NCI-H2029 treated with DMSO at 0.1 percent for 48 hours (cell line): ENCODE results near the gene FAM107B.
"Not testable (repeated sequence)": the region's sequence is repeated elsewhere in the genome, so short reads cannot be mapped to it uniquely, and the experiment has no call there.

ENCODE experiments used
- DNase-seq: peaks from one replicate; lab custom pipeline; 2025; lab: John Stamatoyannopoulos, UW

Gene FAM107B

DNA sequence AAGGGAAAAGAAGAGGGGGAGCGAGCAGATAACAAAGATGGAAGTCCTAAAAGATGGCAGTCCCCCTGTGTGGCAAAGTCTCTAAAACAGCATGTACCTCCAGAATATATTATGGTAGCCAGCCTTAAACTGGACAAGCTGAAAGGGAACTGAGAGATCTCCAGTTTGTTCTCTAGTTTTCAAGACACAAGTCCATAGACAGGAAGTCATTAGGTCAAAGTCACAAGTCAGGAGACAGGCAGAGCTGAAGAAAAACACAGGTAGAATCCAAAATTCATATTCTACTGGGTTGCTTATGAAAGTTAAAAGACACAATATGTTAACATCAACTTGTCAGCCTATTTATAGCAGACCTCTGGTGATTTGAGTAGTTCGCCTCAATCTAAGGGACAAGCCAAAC lies 38.7 kb downstream of the FAM107B start:
- DNase-seq: no peak

DNA sequence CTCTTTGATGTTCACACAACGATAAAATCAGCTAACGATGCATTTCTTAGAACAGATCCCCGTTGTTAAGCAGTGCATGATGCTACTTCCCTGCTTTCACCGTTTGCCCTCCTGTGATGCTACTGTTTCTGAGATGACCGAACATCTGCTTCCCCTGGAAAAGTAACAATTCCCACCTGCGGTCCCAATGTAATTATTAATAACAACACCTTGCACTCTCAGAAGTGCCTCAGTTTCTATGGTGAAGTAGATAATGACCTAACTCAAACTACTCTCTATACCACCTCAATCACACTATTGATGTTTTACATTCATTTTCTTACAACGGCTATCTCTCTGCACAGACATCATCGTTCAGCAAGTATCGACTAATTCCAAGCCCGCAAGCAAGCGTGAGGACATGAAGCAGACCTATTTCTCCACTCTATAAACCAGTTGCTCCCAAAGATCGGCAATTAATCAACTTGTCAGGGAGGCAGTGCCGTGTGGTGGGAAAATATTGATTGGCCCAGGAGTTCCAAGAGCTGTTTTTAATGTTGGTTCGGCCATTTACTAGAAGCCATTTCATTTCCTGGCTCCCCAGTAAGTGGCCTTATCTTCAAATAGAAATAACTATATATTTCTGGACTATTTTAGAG lies 42.7 kb downstream of the FAM107B start:
- DNase-seq: no peak

DNA sequence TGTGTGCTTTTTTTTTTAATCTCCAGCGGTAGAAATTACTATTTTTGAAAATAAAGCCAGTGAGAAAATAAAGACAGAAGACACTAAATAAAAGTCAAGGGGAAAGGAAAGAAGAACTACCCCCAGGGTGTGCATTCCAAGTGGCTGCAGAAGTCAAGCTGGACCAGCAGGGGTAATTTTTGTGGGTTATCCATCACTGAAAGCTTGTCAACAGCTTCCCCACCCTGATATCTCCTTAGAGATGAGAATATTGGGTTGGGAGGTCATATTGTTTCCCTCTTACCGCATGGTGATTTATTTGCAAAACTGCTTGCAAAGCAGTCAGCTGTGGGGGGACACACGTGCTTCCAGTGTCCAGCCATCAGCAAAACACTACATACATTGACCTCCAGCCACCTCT lies 46.4 kb downstream of the FAM107B start:
- no peak for DNase-seq

DNA sequence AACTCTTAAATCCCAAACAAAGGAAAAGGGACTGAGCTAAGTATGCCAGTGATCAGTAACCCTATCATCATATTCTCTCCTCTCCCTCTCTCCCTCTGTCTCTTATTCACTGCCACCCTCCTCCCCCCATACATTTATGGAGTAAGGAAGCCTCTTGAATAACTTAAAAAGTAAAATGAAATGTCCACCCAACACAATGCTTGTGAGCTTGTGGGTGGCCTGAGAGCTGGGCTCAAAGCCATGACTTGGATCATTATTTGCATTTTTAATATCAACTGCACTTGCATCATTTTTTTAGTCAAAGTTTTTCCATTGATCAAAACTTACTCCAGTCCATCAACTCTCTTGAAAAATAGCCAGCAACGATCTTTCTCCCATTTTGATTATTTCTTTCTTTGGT lies 46.8 kb downstream of the FAM107B start:
- DNase-seq: no peak

DNA sequence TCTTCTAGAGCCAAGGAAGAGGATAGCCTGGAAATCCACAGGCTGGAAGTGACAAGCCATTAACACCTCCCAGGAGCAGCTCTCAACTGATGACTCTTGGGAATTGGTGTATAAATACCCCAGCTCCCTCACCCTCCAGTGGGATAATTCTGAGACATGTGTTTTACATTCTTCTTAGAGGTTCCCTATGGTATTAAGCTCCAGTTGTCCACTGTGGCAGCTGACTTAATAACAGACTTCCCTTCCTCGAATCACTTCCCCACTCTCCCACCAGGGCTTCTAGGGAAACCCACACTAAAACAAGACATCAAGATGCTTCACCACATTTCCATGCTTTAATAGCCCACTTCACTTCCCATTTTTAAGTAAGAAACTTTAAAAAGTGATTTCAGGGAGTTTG lies 47.2 kb downstream of the FAM107B start:
- no peak for DNase-seq

DNA sequence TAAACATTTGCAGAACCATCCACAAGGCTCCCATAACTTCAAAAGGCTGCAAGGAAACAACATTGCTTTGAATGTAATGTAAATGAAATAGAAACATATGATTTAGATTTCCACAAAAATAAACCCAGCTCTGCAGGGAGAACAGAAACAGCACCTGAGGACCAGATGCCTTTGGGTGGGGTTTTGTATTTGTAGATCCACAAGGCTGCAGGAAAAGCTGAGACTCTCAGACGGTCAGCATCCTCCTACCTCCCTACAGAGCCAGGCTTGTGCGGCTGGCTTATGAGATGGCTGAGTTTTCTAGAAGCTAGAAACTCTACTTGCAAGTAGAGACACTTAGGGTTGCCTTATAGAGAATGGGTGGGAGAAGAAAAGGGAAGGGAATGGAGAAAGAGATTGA lies 49.8 kb downstream of the FAM107B start:
- no peak for DNase-seq

DNA sequence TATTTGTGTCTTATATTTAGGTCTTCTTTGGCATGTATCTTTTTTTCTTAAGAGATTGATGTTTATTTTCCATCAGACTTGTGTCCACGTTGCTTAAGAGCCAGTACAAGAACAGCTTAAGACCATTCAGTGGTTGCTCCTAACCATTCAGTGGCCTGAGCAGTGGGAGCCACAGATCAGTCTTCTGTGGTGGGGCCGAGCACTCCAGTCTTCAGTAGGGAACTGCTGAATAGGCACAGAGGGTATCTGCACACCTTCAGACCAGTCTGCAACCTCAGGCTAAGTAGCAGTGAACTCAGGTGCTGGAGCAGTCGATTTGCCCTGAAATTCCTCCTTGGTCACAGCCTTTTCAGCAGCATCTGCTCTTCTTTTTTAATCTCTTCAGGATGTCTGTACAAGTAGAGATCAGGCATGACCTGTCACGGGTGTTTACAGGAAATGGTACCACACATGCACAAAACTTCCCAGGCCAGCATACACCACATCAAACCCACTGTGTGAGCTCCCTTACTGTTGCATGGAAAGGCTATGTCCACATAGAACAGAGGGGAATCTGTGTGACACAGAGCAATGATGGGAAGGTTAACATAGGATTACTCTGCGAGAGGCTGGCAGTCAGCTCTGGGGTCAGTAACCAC lies 51.5 kb downstream of the FAM107B start:
- no peak for DNase-seq

DNA sequence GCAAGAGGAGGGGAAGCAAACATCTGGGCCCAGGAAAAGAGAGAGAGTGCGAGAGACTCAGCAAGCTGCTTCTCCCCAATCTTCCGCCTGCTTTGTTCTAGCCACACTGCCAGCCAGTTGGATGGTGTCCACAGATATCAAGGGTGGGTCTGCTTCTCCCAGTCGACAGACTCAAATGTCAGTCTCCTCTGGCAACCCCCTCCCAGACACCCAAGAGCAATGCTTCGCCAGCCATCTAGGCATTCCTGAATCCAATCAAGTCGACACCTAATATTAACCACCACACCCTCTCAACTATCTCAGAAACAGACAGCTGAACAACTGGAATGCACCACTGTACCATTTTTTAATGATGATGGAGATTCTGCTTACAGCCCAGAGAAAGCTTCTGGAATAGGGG lies 57.1 kb downstream of the FAM107B start:
- no peak for DNase-seq

DNA sequence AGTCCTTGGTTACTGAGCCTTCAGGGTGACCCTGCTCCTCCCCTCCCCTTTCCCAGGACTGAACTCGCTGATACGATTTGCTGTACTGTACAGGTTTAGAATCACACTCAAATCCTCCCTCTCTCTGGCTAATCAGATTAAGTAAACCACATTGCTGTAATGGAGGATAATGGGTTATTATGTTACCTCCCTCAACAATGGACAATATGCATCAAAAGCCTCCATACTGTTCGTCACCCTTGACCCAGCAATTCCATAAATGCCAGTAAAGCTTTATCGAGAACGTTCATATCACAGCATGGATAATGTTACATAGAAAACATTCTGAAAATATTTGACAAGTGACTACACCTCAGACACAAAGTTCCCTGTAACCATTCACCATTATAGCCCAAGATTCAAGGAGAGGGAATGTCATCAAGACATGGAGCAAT lies 61.7 kb downstream of the FAM107B start:
- no peak for DNase-seq

DNA sequence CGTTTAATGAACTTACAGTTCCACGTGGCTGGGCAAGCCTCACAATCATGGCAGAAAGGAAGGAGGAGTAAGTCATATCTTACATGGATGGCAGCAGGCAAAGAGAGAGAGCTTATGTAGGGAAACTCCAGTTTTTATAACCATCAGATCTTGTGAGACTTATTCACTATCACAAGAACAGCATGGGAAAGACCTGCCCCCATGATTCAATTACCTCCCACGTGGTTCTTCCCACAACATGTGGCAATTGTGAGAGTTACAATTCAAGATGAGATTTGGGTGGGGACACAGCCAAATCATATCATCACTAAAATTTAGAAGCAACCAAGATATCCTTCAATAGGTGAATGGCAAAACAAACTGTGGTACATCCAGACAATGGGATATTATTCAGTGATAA lies 65.4 kb downstream of the FAM107B start:
- not testable (repeated sequence) for DNase-seq

DNA sequence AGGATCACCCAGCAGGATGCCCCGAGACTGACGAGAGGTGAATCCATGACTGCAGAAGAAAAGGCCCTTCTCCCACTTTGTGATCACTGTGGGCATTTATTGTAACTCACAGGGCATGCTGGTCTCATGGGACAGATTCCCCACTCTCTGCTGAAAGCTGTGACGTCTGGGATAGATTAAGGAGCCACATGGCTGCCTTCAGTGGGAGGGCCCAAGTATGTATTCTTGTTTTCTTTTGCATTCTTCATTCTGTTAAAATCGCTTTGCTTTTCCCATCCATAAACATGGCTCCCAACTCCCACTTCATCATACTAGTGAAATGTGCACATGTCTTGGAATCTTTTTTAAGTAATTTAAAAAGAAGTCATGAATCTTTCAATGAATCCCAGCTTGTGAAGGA lies 67.2 kb downstream of the FAM107B start:
- no peak for DNase-seq

DNA sequence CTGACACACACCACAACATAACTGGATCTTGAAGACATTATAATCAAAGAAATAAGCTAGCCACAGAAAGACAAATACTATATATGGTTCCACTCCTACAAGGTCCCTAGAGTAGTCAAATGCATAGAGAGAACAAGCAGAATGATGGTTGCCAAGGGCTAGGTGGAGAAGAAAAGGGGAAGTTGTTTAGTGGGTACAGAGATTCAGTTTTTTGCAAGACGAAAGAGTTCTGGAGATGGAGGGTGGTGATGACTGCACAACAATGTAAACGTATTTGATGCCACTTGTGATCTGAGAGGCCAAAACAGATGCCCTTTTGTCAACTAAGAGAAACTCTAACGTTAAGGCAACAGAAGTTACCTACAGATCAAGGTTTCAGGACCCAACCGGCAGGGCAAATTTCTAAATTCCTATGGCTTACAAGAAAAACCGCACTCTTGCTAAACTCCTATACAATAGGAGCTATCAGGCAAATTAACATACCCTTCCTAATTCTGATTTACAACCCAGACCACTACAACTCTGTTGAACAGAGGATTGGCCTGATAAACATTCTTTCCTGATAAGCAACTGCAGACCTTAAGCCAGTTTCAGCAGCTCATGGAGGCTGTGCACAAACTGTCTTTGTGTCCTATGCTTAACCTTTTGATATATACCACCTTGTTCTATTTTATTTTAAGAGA lies 69.0 kb downstream of the FAM107B start:
- no peak for DNase-seq

DNA sequence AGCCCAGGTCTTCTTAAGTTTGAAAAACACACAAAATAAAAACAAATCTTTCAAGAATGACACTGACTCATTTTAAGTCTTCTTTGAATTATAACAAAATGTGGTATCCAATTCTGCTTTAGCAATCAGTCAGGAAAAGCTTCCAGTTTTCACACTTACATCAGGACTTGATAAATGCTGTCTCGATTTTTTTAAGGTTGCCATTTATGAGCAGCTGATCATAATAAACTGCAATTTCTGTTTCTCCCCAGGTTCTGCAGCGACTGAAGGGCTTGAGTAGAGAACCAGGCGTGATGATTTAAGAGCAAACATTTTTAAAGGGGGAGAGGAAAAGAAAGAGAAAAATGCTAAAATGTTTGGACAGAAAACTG lies 71.1 kb downstream of the FAM107B start:
- no peak for DNase-seq

DNA sequence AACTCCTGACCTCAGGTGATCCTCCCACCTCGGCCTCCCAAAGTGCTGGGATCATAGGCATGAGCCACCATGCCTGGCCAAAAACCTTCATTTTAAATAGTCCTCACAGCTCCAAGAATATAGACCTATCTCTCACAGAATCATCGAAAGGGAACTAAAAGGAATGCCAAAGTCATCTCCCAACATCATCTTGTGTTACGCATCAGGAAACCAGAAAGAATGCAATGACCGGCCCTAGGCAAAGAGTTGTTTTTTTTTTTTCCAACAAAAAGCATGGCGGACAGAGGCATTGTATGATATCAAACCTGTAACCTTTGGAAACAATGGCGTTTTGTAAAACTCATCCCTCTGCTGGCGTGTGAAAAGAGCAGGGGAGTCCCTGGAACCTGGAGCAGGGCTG lies 73.2 kb downstream of the FAM107B start:
- no peak for DNase-seq

DNA sequence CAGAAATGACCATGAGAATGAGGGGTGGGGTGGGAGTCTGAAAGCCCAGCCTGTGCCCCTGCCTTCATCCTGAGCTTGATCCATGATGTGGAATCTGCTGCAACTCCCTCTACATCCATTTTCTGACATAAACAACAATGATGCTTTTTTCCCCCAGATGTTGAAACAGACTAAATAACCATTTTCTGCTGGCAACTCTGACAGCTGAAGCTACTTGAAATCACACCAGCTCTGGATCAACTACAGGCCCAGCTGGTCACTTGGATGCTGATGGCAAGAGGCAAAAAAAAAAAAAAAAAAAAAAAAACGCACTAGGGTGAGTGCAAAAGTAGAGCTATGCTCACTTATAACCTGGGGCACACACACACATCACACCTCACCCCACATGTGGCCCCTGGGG lies 74.2 kb downstream of the FAM107B start:
- DNase-seq: no peak

DNA sequence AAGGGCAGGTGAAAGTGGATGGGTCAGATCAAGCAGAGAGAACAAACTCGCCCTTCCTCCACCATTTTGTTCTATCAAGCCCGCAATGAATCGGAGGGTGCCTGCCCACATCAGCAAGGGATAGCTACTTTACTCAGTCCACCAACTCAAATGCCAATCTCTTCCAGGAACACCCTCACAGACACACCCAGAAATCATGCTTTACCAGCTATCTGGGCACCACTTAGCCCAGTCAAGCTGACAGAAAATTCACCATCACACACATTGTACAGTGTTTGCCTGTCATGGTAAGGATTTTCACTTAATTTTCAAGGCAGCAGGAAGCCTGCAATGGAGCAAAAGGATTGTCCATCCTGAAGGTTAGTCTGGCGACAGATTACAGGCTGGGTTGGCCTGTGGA lies 75.2 kb downstream of the FAM107B start:
- DNase-seq: no peak

DNA sequence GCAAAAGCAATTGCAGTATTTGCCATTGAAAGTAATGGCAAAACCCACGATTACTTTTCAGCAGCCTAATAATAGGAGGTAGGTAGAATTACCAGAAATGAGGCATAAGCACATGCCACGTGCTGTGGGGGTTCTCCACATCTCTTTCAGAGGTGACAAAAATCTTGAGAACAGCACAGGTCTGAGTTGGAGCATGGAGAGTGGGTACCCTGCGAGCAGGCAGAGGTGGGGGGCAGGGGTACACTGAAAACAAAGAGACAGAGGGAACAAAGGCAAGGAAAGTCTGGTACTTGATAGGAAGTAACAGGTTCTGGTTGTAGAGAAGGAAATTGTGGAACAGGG lies 75.9 kb downstream of the FAM107B start:
- no peak for DNase-seq

DNA sequence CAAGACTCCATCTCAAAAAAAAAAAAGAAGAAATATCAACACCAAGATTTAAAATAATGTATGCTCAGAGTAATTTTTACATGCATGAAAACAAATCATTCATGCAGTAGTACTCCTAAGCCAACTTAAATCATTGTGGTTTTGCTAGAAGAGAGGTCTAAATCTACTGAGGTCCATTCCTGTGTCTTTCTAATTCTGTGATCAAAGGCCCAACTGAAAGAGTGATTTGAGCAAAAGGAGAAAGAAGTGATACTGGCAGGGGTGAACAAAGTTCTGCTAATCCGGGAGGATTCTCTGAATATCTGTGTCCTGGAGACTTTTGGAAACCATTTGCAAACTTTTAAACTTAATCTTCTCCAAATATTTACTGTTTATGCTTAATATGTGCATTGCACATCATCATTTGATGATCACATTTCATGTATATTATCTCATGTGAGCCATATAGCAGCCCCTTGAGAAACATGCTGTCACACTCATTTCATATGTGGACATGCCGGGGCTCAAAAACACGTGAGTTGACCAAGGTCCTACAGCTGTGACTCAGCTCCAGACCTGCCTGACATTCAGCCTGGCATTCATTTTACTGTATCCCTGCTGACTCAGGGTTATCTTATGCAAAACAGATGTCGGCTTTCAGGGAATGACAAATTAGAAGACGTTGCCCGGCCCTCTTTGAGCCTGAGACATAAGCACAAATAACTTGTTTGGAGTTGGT lies 76.4 kb downstream of the FAM107B start:
- no peak for DNase-seq

DNA sequence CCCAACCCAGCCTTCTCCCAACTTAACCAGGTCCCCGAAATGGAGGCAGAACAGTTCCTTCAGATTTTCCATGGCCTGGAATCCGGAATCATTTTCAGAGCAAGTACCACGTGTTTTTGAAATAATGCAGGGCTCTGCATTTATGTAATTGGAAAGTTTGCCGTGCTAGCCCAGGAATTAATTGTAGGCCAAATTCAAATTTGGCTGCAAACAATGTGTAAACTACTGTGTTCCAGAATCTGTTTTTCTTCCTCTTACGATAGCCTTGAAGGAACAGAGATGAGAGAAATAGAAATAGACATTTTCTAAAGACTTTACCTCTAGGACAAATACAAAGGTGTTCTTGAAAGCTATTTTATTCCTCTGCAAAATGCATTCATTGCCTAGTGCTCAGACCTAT lies 77.4 kb downstream of the FAM107B start:
- DNase-seq: no peak

DNA sequence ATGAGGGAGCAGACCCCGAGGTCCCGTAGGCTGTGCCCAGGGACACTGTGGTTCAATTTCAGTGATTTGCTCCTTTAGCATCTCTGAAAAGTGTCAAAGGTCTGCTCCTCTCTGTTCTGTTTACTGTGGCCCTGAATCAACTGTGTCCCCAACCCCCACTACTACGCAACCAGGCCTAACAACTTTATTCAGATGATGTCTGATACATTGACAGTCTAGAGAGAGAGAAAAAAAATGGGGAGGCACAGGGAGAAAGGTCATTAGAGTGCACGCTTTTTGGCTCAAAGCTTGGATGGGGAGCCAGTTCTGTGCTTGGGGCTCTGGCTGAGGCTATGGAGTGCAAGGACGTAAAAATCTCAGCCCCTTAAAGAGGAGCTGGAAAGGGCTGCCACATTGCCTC lies 77.9 kb downstream of the FAM107B start:
- DNase-seq: no peak

DNA sequence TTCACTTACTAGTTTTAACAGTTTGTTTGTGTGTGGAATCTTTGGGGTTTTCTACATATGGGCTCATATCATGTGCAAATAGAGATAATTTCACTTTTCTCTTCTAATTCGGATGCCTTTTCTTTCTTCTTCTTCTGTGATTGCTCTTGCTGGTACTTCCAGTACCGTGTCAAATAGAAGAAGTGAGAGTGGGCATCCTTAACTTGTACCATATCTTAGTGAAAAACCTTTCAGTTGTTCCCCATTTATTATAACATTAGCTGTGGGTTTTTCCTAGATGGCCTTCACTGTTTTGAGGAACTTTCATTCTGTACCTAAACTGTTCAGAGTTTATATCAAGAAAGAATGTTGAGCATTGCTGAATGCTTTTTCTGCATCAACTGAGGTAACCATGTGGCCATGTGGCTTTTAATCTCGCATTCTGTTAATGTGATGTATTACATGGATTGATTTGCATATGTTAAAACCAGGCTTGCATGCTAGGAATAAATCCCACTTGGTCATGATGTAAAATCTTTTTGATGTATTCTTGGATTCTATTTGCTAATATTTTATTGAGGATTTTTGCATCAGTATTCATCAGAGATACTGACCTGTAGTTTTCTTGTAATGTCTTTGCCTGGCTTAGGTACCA lies 78.7 kb downstream of the FAM107B start:
- DNase-seq: no peak

DNA sequence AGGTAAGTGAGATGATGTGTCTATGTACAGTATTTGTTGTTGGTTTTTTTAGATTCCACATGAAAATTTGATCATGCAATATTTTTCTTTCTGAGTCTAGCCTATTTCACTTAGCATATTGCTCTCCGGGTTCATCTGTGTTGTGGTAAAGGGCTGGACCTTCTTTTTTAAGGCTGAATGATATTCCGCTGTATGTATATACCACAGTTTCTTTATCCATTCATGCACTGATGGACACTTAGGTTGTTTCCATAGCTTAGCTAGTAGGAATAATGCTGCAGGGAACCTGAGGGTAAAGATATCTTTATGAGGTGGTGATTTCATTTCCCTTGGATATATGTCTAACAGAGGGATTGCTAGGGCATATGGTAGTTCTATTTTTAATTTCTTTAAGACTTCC lies 80.8 kb downstream of the FAM107B start:
- no peak for DNase-seq
